Activated naive CD4-positive, alpha-beta T cell treated with anti-CD3 and anti-CD28 coated beads, Interleukin-2, amount 50 U/mL, for 24 hours (primary cell): ENCODE results near the gene PRKG1.

Experiments used
- H3K27ac Mint-ChIP-seq: one replicate; pipeline ENCODE4 v1.8.0; 2021; ENCODE audit warnings: mild to moderate bottlenecking, mixed read lengths
- H3K27me3 Mint-ChIP-seq: one replicate; pipeline ENCODE4 v1.8.0; 2021; ENCODE audit warnings: mixed read lengths
- H3K36me3 Mint-ChIP-seq: one replicate; pipeline ENCODE4 v1.8.0; 2021; ENCODE audit warnings: mixed read lengths
- H3K4me1 Mint-ChIP-seq: one replicate; pipeline ENCODE4 v1.8.0; 2021; ENCODE audit warnings: mixed read lengths
- H3K4me3 Mint-ChIP-seq: one replicate; pipeline ENCODE4 v1.8.0; 2021; ENCODE audit warnings: mild to moderate bottlenecking, mixed read lengths
- H3K9me3 Mint-ChIP-seq: one replicate; pipeline ENCODE4 v1.8.0; 2021; ENCODE audit warnings: mixed read lengths

PRKG1 gene

DNA sequence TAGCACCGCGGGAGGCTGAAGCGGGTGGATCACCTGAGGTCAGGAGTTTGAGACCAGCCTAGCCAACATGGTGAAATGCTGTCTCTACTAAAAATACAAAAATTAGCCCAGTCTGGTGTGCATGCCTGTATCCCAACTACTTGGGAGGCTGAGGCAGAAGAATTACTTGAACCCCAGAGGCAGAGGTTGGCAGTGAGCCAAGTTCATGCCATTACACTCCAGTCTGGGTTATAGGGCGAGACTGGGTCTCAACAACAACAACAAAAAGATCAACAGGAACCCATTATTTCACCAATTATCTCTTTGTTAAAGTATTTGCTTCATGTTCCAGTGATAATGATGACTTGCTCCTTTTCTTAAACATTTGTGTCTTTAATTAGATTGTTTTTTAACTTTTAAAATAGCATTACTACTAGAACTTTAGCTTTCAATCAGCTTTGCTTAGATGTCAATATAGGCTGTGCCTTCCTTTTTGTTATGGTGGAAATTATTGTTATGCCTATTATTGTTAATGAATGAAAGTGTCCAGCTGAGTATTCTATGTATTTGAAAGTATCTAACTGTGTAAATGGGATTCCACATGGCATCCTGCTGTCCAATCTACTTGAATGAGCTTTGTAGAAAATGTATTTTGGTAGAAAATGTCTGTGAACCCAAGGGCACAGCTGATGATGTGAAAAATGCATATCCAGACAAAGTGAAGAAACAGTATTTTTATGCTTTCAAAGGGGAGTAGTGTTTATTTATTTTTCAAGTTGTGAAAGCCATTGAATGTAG, 686.8 kb downstream of the PRKG1 start:
- H3K9me3 Mint-ChIP-seq = no peaks in the 10 kb centered on the region
- H3K36me3 Mint-ChIP-seq = no peaks in the 10 kb centered on the region
- no peak overlapping the region for H3K4me3 Mint-ChIP-seq
- H3K27me3 Mint-ChIP-seq = no peaks in the 10 kb centered on the region
- no peaks in the 10 kb centered on the region for H3K4me1 Mint-ChIP-seq
- H3K27ac Mint-ChIP-seq = no peak overlapping the region

DNA sequence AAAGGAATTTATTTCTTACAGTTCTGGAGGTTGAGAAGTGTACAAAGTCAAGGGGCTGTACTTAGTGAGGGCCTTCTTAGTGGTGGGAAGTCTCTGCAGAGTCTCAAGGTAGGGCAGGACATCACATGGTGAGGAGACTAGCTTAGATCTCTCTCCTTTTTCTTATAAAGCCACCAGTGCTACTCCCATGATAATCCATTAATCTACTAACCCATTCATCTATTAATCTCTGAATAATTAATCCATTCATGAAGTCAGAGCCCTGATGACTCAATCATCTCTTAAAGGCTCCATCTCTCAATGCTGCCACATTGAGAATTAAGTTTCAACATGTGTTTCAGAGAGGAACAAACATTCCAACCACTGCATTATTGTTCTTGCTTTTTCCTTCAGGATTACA, 689.5 kb downstream of the PRKG1 start:
- Mint-ChIP-seq H3K4me1 (no peaks in the 10 kb centered on the region), H3K27ac (no peak overlapping the region), H3K4me3 (no peak overlapping the region), H3K36me3 (no peaks in the 10 kb centered on the region), H3K27me3 (no peaks in the 10 kb centered on the region), H3K9me3 (peaks cover 9% of the 10 kb centered on the region)

DNA sequence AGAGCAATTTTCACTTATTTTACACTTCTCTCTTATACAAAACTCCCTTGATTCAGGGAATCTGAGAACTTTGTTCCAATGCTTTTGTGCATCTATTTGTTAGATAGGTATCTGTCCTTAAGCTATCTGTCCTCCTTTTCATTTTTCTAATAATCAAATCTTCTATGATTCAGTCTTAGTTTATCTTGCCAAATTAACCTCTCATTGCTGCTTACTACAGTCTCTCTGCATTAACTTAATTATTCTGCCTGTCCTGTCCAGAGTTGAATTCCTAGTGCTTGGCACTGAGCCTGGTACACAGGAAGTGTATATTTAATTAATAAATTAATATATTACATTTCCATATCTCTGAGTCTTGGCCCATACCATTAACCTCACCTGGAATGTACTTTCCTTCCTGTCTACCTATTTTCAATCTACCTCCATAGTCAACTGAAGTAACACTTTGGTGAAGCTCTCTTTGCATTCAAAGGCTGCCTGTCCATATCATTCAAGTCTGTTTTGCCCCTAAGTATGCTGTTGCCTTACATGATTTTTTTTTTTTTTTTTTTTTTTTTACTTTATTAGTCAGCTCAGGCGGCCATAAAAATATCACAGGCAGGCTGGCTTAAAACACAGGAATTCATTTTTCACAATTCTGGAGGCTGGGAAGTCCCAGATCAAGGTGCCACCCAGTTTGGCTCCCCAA, 691.1 kb downstream of the PRKG1 start:
- peaks cover 9% of the 10 kb centered on the region for H3K9me3 Mint-ChIP-seq
- no peak overlapping the region for H3K4me3 Mint-ChIP-seq
- H3K27ac Mint-ChIP-seq = no peak overlapping the region
- no peaks in the 10 kb centered on the region for H3K36me3 Mint-ChIP-seq
- peaks cover 1% of the 10 kb centered on the region for H3K27me3 Mint-ChIP-seq
- H3K4me1 Mint-ChIP-seq = no peaks in the 10 kb centered on the region

DNA sequence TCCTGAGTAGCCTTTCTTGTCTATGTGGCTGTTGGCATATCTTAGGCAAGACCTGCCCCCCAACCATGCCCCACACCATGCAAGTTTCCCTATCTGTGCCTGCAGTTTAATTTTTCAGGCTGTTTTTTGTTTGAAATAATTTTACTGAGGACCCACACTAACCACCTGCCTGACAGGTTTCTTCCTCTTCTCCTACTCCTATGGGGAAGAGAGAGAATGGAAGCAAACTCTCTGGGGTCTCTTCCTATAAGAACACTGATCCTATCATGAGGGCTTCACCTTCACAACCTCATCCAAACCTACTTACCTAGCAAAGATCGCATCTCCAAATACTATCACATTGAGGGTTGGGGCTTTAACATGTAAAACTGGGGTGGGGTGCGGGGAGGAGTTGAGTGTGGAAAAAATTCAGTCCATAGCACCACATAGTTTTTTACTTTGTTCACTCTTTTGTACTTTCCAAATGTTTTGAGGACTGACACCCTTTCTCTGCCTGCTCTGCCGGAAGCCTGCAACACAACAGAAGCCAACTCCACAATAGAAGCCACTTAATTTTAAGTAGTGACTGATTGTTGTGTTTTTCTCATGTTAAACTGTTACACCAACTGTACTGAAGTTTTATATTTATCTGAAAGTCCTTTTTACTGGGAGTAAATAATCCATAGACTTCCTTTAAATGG, 692.3 kb downstream of the PRKG1 start:
- Mint-ChIP-seq H3K27ac (no peak overlapping the region), H3K36me3 (no peaks in the 10 kb centered on the region), H3K4me1 (no peaks in the 10 kb centered on the region), H3K9me3 (peaks cover 9% of the 10 kb centered on the region), H3K4me3 (no peak overlapping the region), H3K27me3 (peaks cover 1% of the 10 kb centered on the region)

DNA sequence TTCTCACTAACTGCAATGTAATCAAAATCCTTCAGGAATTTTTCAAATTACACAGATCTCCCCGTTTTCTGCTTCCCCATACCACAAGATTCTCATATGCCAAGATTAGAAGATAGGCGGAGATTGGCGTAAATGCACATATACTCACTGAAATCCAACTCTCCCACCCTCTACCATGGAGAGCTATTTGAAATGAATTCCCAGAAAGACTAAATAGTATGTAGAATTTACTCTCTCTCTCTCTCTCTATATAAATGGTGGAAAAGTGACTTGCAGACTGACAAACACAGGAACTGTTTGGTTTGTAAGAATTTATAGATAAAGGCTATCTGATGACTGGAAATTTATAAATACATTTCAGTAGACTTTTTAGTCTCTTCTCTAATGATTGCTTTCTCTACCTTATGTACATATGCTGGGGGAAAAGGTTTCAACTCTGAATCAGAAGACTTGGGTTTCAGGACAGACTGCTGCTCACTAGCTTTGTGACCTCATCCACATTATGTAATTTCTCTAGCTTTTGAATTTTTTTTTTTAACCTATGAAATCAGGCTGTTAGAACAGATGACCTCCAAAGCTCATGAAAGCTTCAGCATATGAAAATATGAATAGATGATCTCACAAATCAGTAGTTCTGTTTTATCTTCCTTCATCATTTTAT, 692.9 kb downstream of the PRKG1 start:
- H3K27ac Mint-ChIP-seq = no peak overlapping the region
- H3K36me3 Mint-ChIP-seq = no peaks in the 10 kb centered on the region
- peaks cover 1% of the 10 kb centered on the region for H3K27me3 Mint-ChIP-seq
- no peaks in the 10 kb centered on the region for H3K4me1 Mint-ChIP-seq
- H3K4me3 Mint-ChIP-seq = no peak overlapping the region
- peaks cover 9% of the 10 kb centered on the region for H3K9me3 Mint-ChIP-seq

DNA sequence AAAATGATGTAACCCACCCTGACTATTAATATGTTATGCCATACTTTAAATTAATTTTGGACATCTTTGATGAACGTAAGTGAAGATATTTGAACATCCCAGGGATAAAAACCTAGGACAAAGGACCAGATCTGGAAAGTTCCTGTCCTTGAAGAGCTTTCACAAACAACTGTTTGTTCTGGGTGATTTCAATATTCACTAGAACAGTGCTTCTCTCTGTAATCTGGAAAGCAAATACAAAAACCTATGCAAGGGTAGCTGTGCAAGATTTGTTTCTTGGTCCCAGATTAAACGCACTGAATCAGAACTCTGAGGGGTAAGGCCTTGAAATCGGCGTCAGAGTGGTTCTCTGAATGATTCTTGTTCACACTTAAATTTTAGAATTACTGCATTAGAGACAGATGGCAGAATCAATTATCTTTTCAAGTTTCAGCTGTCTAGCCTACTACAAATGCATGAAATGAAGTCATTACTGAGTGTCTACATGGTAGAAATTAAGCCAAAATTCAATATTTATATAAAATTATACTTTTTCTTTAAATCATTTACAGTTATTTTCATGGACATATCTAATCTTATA, 694.7 kb downstream of the PRKG1 start:
- no peaks in the 10 kb centered on the region for H3K4me1 Mint-ChIP-seq
- H3K9me3 Mint-ChIP-seq = peaks cover 9% of the 10 kb centered on the region
- peaks cover 1% of the 10 kb centered on the region for H3K27me3 Mint-ChIP-seq
- H3K27ac Mint-ChIP-seq = no peak overlapping the region
- no peaks in the 10 kb centered on the region for H3K36me3 Mint-ChIP-seq
- no peak overlapping the region for H3K4me3 Mint-ChIP-seq

DNA sequence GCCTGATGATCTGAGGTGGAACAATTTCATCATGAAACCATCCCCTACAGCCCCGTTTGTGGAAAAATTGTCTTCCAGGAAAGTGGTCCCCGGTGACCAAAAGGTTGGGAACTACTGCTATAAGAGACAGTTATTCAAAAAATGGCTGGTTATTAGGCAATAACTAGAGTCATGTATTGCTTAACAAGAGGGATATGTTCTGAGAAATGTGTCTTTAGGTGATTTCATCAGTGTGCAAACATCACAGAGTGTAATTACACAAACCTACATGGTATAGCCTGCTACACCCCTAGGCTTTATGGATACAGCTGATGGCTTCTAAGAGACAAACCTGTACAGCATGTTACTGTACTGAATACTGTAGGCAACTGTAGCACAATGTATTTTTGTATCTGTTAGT, 696.4 kb downstream of the PRKG1 start:
- no peak overlapping the region for H3K4me3 Mint-ChIP-seq
- peaks cover 9% of the 10 kb centered on the region for H3K9me3 Mint-ChIP-seq
- no peaks in the 10 kb centered on the region for H3K36me3 Mint-ChIP-seq

DNA sequence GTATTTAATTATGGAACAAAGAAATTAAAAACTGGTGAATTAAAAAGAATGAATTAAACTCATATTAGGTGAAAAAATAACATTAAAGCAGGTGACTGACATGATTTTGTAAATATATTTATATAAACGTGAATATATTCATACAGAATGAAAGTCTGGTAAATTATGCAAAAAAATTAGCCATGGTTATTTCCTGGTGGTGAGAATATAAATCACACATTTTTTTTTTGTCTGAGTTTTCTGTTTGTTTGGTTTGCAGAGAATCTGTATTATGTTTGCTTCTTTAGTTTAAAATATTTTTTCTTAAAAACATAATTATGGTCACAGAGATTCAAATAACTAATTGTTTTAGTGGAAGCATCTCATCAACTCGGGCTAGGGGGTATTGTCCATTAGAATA, 698.1 kb downstream of the PRKG1 start:
- Mint-ChIP-seq H3K36me3 (no peaks in the 10 kb centered on the region), H3K4me3 (no peak overlapping the region), H3K27me3 (peaks cover 1% of the 10 kb centered on the region), H3K4me1 (no peaks in the 10 kb centered on the region), H3K9me3 (no peaks in the 10 kb centered on the region), H3K27ac (no peak overlapping the region)

More for the DNA sequence above, 696.4 kb downstream of the PRKG1 start:
- Mint-ChIP-seq H3K27ac (no peak overlapping the region), H3K27me3 (peaks cover 1% of the 10 kb centered on the region), H3K4me1 (no peaks in the 10 kb centered on the region)

DNA sequence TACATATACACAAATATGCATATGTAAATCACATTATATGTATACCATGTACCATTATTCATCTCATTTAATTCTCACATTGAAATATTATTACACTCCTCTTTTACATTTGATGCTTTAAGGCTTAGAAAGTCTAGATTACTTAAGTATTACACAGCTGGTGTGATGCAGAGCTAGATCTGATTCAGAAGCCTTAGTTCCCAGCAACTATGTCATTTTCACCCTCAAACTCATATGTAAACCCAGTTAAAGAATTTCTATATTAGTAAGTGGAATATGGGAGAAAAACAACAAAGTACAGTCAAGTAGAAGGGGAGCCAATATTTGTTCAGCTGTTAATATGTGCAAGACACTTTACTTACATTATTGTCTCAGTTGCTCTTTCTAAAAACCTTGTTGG, 699.4 kb downstream of the PRKG1 start:
- no peak overlapping the region for H3K4me3 Mint-ChIP-seq
- H3K9me3 Mint-ChIP-seq = no peaks in the 10 kb centered on the region
- H3K27me3 Mint-ChIP-seq = peaks cover 1% of the 10 kb centered on the region
- no peaks in the 10 kb centered on the region for H3K4me1 Mint-ChIP-seq
- H3K36me3 Mint-ChIP-seq = no peaks in the 10 kb centered on the region
- no peak overlapping the region for H3K27ac Mint-ChIP-seq

DNA sequence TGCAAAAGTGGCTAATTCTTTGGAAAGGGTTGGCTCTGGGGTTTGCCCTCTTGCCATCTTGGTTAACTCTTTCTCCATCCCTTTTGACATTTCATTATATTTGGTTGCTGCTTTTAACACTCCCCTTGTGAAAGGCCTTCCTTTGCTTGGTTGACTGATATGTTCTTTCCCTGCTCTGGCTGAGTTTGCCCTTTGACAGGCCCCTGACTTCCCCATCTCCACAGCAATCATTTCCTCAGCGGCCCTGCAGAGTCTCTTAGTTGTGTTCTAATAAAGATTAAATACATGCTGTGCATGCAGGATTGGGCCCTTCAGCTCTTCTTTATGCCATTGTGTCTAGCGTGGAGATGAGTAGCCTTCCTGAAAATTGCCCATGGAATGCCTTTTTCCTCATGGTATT, 709.7 kb downstream of the PRKG1 start:
- Mint-ChIP-seq H3K27me3 (no peaks in the 10 kb centered on the region), H3K4me3 (no peak overlapping the region), H3K27ac (no peak overlapping the region), H3K4me1 (no peaks in the 10 kb centered on the region), H3K9me3 (no peaks in the 10 kb centered on the region), H3K36me3 (no peaks in the 10 kb centered on the region)

DNA sequence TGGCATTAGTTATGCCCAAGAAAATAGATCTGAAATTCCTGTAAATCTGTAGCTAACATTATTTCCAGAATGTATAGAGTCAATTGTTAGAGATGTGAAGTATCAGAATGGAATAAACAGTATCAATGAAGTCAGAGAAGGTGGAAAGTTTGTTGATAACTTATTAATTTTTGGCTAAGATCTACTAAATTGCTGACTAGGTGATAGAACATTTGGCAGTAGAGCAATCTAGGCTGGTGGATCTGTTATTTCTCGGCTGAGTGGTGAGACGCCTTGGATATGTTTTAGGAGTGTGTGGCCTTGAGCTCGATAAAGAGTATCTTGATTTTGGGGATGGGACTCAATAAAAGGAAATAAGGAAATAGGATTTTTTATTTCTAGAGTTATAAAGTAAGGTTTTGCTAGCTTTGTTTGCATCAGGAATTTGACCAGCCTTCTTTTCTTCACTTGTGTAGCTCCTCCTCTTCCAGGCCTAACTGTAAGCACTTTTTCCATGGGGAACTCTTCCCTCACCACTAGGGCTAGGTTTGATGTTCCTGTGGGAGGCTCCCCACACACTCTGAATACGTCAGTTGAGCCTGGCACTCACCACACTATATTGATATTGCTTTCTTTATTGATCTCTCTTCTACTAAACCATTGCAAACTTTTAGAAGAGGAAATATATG, 711.9 kb downstream of the PRKG1 start:
- Mint-ChIP-seq H3K9me3 (no peaks in the 10 kb centered on the region), H3K27me3 (no peaks in the 10 kb centered on the region), H3K4me1 (no peaks in the 10 kb centered on the region), H3K4me3 (no peak overlapping the region), H3K36me3 (no peaks in the 10 kb centered on the region), H3K27ac (no peak overlapping the region)

DNA sequence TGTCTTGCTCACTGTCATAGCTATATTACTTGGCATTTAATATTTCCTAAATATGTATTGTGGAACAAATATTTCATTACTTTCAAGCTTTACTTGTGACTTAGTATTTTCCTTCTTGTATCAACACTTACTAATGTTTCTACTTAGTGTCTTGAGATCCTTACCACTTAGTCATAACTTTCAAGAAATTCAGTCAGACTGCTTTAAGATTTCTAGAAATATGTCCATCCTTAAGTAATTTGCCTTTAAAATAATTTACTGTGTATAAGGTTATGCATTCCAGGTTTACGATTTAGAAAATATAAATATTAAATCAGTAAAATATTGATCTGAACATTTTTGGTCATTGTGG, 712.4 kb downstream of the PRKG1 start:
- peaks cover 4% of the 10 kb centered on the region for H3K9me3 Mint-ChIP-seq
- H3K36me3 Mint-ChIP-seq = no peaks in the 10 kb centered on the region
- no peaks in the 10 kb centered on the region for H3K4me1 Mint-ChIP-seq
- H3K4me3 Mint-ChIP-seq = no peak overlapping the region
- H3K27ac Mint-ChIP-seq = no peak overlapping the region
- H3K27me3 Mint-ChIP-seq = peaks cover 2% of the 10 kb centered on the region

DNA sequence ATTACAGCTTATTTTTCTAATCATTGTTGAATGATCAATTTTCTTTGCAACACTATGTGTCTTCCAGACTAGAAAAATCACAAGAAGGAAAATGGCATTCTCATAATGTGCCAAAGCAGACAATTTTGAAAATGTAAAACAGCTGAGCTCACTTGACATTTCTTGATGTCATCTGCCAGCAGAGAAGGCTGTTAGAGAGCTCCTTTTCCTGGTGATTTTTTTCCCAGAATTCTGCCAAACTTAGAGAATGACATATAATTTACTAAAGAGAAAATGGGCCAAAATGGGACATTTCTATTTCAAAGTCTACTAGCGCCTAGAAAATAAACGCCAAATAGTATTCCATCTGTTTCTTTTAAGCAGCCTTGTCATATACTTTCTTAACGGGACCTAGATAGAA, 714.0 kb downstream of the PRKG1 start:
- peaks cover 15% of the 10 kb centered on the region for H3K9me3 Mint-ChIP-seq
- no peak overlapping the region for H3K27ac Mint-ChIP-seq
- H3K27me3 Mint-ChIP-seq = peaks cover 2% of the 10 kb centered on the region
- H3K4me3 Mint-ChIP-seq = no peak overlapping the region
- H3K36me3 Mint-ChIP-seq = no peaks in the 10 kb centered on the region
- H3K4me1 Mint-ChIP-seq = no peaks in the 10 kb centered on the region

DNA sequence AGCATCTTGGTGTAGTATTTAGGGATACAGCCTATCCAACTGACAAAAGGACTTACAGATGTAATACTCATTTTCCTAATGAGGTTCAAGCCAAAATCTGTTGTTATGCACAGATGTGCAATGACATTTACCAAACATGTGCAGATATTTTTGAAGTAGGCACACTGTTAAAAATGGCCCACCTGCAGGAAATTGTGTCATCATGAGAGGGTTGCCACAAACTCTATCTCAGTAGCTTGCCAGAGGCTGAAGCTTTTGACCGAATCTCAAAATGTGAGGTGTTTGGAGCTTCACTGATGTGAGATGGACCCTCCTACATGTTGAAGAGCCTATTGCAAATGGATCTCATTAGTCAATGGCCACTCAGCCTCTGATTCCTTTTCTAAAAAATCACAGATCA, 714.8 kb downstream of the PRKG1 start:
- Mint-ChIP-seq H3K4me1 (no peaks in the 10 kb centered on the region), H3K27ac (no peak overlapping the region), H3K36me3 (no peaks in the 10 kb centered on the region), H3K27me3 (peaks cover 2% of the 10 kb centered on the region), H3K9me3 (peaks cover 17% of the 10 kb centered on the region), H3K4me3 (no peak overlapping the region)

DNA sequence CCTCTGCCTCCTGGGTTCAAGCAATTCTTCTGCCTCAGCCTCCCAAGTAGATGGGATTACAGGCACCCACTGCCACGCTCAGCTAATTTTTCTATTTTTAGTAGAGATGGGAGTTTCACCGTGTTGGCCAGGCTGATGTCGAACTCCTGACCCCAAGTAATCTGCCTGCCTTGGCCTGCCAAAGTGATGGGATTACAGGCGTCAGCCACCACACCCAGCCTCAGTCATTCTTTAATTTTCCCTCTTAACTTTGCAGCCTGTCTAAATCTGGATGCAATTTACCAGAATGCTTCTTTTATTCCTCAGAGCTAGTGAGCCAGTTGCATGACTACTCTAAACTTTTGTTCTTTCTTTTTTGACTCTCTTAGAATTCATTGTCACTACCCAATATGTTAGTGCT, 715.6 kb downstream of the PRKG1 start:
- peaks cover 17% of the 10 kb centered on the region for H3K9me3 Mint-ChIP-seq
- no peaks in the 10 kb centered on the region for H3K36me3 Mint-ChIP-seq
- H3K27ac Mint-ChIP-seq = no peak overlapping the region
- H3K27me3 Mint-ChIP-seq = peaks cover 2% of the 10 kb centered on the region
- H3K4me3 Mint-ChIP-seq = no peak overlapping the region
- H3K4me1 Mint-ChIP-seq = no peaks in the 10 kb centered on the region
